Caco-2 (cell line): ENCODE data around the gene RPAP2. TPM values are rescaled to one million over a fixed set of nuclear protein-coding genes. Genes with fewer than 3 reads are reported as not detected.
A peak's percentile ranks its signal among the peaks of the same experiment; 100 is the strongest.

Source experiments
- BruUV-seq: library from RNA; stranded (reverse); fragments of 400-500 nt; replicated peaks from 2 replicates; lab custom pipeline; 2021; lab: Mats Ljungman, UMichigan
- CTCF ChIA-PET: fragments of 300-600 bp; sonication (Branson Sonifier 250); formaldehyde crosslinking; loops from one replicate; lab custom pipeline; 2022; ENCODE audit warnings: antibody characterized with exemption; lab: Charles Lee
- POLR2A ChIA-PET: fragments of 300-600 bp; sonication (Branson Sonifier 250); formaldehyde crosslinking; loops from one replicate; lab custom pipeline; 2022; ENCODE audit warnings: antibody characterized with exemption; lab: Charles Lee
- DNase-seq, 2 experiments: peaks; one replicate each; pipeline versions ENCODE4 v3.0.0 to v3.0.0-alpha.2; 2020 to 2022
- H3K27me3 ChIP-seq: replicated peaks from 2 replicates; pipeline ENCODE4 v1.6.0; 2011; ENCODE audit warnings: low read length; ENCODE audit not compliant: control insufficient read depth, insufficient read depth
- H3K36me3 ChIP-seq: 2 replicates; pipeline ENCODE4 v1.5.1; 2011; ENCODE audit warnings: low read length; ENCODE audit not compliant: control insufficient read depth, insufficient read depth
- H3K4me1 ChIP-seq: fragments of 250-450 bp; sonication (Bioruptor Pico); 2 replicates; pipeline ENCODE4 v1.5.1; 2020; ENCODE audit warnings: mild to moderate bottlenecking
- H3K4me3 ChIP-seq: 2 replicates; pipeline ENCODE4 v1.5.1; 2011; ENCODE audit warnings: low read depth, mild to moderate bottlenecking, control low read depth, low read length
- H3K9me3 ChIP-seq: fragments of 250-450 bp; sonication (Bioruptor Pico); 2 replicates; pipeline ENCODE4 v1.5.1; 2020; ENCODE audit warnings: mild to moderate bottlenecking, moderate library complexity
- H3K27ac Mint-ChIP-seq: one replicate; pipeline ENCODE4 v1.8.0; 2022; ENCODE audit warnings: mixed read lengths; ENCODE audit not compliant: unreplicated experiment
- H3K27me3 Mint-ChIP-seq: one replicate; pipeline ENCODE4 v1.8.0; 2022; ENCODE audit warnings: mixed read lengths; ENCODE audit not compliant: insufficient read depth, unreplicated experiment
- H3K36me3 Mint-ChIP-seq: one replicate; pipeline ENCODE4 v1.8.0; 2022; ENCODE audit warnings: mild to moderate bottlenecking, mixed read lengths; ENCODE audit not compliant: insufficient read depth, unreplicated experiment
- H3K4me1 Mint-ChIP-seq: one replicate; pipeline ENCODE4 v1.8.0; 2022; ENCODE audit warnings: low read depth, mixed read lengths; ENCODE audit not compliant: unreplicated experiment
- H3K4me3 Mint-ChIP-seq: one replicate; pipeline ENCODE4 v1.8.0; 2022; ENCODE audit warnings: mild to moderate bottlenecking, moderate library complexity, mixed read lengths; ENCODE audit not compliant: unreplicated experiment
- H3K9me3 Mint-ChIP-seq: one replicate; pipeline ENCODE4 v1.8.0; 2022; ENCODE audit warnings: mixed read lengths; ENCODE audit not compliant: unreplicated experiment
- intact Hi-C: fragments of 100-400 bp; cut with micrococcal nuclease; formaldehyde crosslinking; loops from one replicate; pipeline ENCODE4 v1.10.0; 2022; ENCODE audit not compliant: unreplicated experiment
- total RNA-seq: library from RNA; stranded (reverse); gene quantifications from 2 replicates; pipeline ENCODE4 v1.2.3, GENCODE V29; 2022
- TF ChIP-seq, protein P1 (sequence below), 2 experiments: fragments of 200-600 bp in 1 of 2; IDR thresholded peaks; 1 replicate in 1 of 2; 2 replicates in 1 of 2; pipeline versions ENCODE4 v1.5.1 to v1.8.0; 2011 to 2022; ENCODE audit warnings: antibody characterized with exemption in 1 of 2, control low read depth in 1 of 2, inconsistent platforms in 1 of 2, low read depth in 1 of 2, low read length in 1 of 2, mild to moderate bottlenecking in 1 of 2, moderate library complexity in 1 of 2; ENCODE audit not compliant: insufficient read depth in 1 of 2, severe bottlenecking in 1 of 2, unreplicated experiment in 1 of 2

The RPAP2 gene
- total RNA-seq, 1 experiment from 2014 or later = 16.8 TPM

- Mint-ChIP-seq H3K4me1 (peaks cover 14% of the 10 kb centered on the region), H3K36me3 (peaks cover 7% of the 10 kb centered on the region), H3K27me3 (no peaks in the 10 kb centered on the region), H3K4me3 (peak overlapping the region; percentile 85), H3K9me3 (no peaks in the 10 kb centered on the region), H3K27ac (peak overlapping the region; percentile 94)
- POLR2A ChIA-PET = interaction anchor here (0.6 to 1.1 kb wide), 6 partner anchors 12 to 1523 kb away, joined by 3 to 14 read pairs (median 6); no protein-coding TSS in a partner anchor
- peak overlapping the region; percentile 43 for H3K4me3 ChIP-seq
- H3K4me1 ChIP-seq = peaks cover 20% of the 10 kb centered on the region
- intact Hi-C loops = loop anchor here (5.0 kb wide), 2 partner anchors 41 to 144 kb away; partner anchors contain the start of genes GLMN and RPAP2
- H3K27me3 ChIP-seq = no peaks in the 10 kb centered on the region
- H3K36me3 ChIP-seq = no peaks in the 10 kb centered on the region
- TF ChIP-seq, protein P1, sequence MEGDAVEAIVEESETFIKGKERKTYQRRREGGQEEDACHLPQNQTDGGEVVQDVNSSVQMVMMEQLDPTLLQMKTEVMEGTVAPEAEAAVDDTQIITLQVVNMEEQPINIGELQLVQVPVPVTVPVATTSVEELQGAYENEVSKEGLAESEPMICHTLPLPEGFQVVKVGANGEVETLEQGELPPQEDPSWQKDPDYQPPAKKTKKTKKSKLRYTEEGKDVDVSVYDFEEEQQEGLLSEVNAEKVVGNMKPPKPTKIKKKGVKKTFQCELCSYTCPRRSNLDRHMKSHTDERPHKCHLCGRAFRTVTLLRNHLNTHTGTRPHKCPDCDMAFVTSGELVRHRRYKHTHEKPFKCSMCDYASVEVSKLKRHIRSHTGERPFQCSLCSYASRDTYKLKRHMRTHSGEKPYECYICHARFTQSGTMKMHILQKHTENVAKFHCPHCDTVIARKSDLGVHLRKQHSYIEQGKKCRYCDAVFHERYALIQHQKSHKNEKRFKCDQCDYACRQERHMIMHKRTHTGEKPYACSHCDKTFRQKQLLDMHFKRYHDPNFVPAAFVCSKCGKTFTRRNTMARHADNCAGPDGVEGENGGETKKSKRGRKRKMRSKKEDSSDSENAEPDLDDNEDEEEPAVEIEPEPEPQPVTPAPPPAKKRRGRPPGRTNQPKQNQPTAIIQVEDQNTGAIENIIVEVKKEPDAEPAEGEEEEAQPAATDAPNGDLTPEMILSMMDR (IDR thresholded peaks at IDR 0.05; ENCODE audit: insufficient read depth in 1 of 2, low read depth in 1 of 2, low read length in 1 of 2, severe bottlenecking in 1 of 2, unreplicated experiment in 1 of 2) = no peak
- no peak for DNase-seq
- H3K9me3 ChIP-seq = no peaks in the 10 kb centered on the region
- BruUV-seq = TSS peak; percentile 92
- CTCF ChIA-PET = interaction anchor here (0.7 kb wide), 2 partner anchors 46 to 71 kb away, joined by 3 read pairs; no protein-coding TSS in a partner anchor
Measured at GRCh38 chr1:92441316-92441696, 142.4 kb downstream of the RPAP2 start.

DNA sequence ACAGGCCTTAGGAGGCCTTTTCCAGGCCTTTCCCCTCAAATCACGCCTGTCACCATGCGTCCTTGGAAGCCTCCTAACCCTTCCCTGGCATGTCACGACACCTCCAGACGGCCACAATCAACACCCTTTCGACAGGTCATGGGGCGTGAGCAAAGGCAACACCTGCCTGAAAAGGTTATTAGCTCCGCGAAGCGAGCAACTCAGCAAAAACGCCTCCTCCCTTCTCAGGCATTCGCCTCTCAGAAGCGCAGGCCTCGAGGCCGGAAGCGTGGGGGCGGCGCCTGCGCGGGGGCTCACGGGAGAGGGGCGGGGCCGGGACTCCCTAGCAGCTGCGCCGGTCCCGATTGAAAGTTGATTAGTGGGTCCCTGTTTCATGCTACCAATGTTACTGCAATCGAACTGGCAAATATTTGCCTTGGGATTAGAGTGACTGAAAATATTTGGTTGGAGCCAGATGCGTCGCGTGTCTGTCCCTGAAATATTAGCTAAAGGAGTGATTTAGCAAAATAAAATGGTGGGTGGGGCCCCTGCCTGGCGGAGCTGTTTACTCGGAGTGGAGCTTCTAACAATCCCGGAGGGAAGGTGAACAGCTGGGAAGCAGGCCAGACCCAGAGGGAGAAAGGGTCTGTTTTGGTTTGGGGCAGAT lies 143.0 kb downstream of the RPAP2 start:
- H3K4me3 ChIP-seq = peak overlapping the region; percentile 43
- peaks cover 25% of the 10 kb centered on the region for H3K4me1 ChIP-seq
- ChIA-PET CTCF (interaction anchor here (0.7 kb wide), 2 partner anchors 45 to 72 kb away, joined by 3 read pairs; no protein-coding TSS in a partner anchor), POLR2A (interaction anchor here (0.6 to 1.1 kb wide), 6 partner anchors 13 to 1523 kb away, joined by 3 to 14 read pairs (median 6); no protein-coding TSS in a partner anchor)
- Mint-ChIP-seq H3K4me3 (peak overlapping the region; percentile 85), H3K36me3 (peaks cover 7% of the 10 kb centered on the region), H3K27me3 (no peaks in the 10 kb centered on the region), H3K9me3 (no peaks in the 10 kb centered on the region), H3K4me1 (peaks cover 19% of the 10 kb centered on the region), H3K27ac (peak overlapping the region; percentile 94)
- no peaks in the 10 kb centered on the region for H3K9me3 ChIP-seq
- BruUV-seq = no TSS peak
- TF ChIP-seq, protein P1 (IDR thresholded peaks at IDR 0.05; ENCODE audit: insufficient read depth in 1 of 2, low read depth in 1 of 2, low read length in 1 of 2, severe bottlenecking in 1 of 2, unreplicated experiment in 1 of 2) = no peak
- H3K36me3 ChIP-seq = no peaks in the 10 kb centered on the region
- intact Hi-C loops = loop anchor here (5.0 kb wide), 2 partner anchors 40 to 145 kb away; partner anchors contain the start of genes GLMN and RPAP2
- no peaks in the 10 kb centered on the region for H3K27me3 ChIP-seq
- DNase-seq = peak; percentile 88 to 90

GRCh38 chr1:92442351-92442750 lies 143.5 kb downstream of the RPAP2 start:
- H3K9me3 Mint-ChIP-seq = no peaks in the 10 kb centered on the region
- H3K9me3 ChIP-seq = no peaks in the 10 kb centered on the region
- H3K27ac Mint-ChIP-seq = peak overlapping the region; percentile 94
- peak overlapping the region; percentile 85 for H3K4me3 Mint-ChIP-seq
- no peaks in the 10 kb centered on the region for H3K36me3 ChIP-seq
- peaks cover 27% of the 10 kb centered on the region for H3K4me1 ChIP-seq
- intact Hi-C loops = loop anchor here (5.0 kb wide), 2 partner anchors 40 to 145 kb away; partner anchors contain the start of genes GLMN and RPAP2
- no peaks in the 10 kb centered on the region for H3K27me3 ChIP-seq
- H3K4me3 ChIP-seq = peak overlapping the region; percentile 43
- H3K4me1 Mint-ChIP-seq = peaks cover 25% of the 10 kb centered on the region
- ChIA-PET POLR2A (interaction anchor here (1.1 kb wide), 1 partner anchor 43 kb away, joined by 6 read pairs; no protein-coding TSS in a partner anchor), CTCF (no interaction called here)
- peak in 1 of 2 experiments; percentile 4 for DNase-seq
- H3K27me3 Mint-ChIP-seq = no peaks in the 10 kb centered on the region
- TF ChIP-seq, protein P1 (IDR thresholded peaks at IDR 0.05; ENCODE audit: insufficient read depth in 1 of 2, low read depth in 1 of 2, low read length in 1 of 2, severe bottlenecking in 1 of 2, unreplicated experiment in 1 of 2) = no peak
- peaks cover 7% of the 10 kb centered on the region for H3K36me3 Mint-ChIP-seq
- TSS peak; percentile 63 for BruUV-seq
